Measurements from ENCODE around the gene FOXS1. TPM values are rescaled to one million over a fixed set of nuclear protein-coding genes. Genes with fewer than 3 reads are reported as not detected.
A peak's percentile ranks its signal among the peaks of the same experiment; 100 is the strongest.

The FOXS1 gene
- not detected in 2 replicates for total RNA-seq

DNA sequence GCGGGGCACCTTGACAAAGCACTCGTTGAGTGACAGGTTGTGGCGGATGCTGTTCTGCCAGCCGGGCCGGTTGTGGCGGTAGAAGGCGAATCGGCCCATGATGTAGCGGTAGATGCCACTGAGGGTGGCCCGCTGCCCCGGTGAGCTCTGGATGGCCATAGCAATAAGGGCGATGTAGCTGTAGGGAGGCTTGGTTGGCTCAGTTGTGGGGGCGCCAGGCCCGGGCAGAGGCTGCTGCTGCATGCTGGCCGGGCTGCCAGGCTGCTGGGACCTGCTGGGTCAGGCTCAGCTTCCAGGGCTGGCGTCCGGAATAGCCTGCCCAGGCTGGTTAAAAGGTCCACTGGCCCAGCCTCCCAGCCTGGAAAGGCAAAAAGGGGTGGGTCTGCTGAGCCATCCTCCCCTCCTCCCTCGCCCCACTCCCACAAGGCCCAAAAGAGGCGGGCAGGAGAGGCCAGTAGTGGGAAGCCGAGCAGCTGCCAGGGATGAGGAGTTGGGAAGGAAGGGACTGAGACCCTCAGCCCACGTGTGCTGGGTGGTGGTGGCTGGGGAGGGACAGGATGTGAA is at the start of gene FOXS1:
FOXS1 (minus strand) TSS at position 305 of the 564 bp plus-strand sequence; CDS start at position 243, 62 bp downstream.
- intact Hi-C loops (cut with micrococcal nuclease): no loop called here
- Mint-ChIP-seq H3K9me3 (no peaks in the 10 kb centered on the region), H3K4me3 (no peak within 1 kb of the TSS), H3K4me1 (ENCODE audit: low read depth) (no peaks in the 10 kb centered on the region), H3K36me3 (ENCODE audit: low read depth) (no peaks in the 10 kb centered on the region), H3K27ac (no peak within 1 kb of the TSS), H3K27me3 (ENCODE audit: insufficient read depth) (peaks cover 12% of the 10 kb centered on the region)
- DNase-seq (ENCODE audit: low spot score): no peak

DNA sequence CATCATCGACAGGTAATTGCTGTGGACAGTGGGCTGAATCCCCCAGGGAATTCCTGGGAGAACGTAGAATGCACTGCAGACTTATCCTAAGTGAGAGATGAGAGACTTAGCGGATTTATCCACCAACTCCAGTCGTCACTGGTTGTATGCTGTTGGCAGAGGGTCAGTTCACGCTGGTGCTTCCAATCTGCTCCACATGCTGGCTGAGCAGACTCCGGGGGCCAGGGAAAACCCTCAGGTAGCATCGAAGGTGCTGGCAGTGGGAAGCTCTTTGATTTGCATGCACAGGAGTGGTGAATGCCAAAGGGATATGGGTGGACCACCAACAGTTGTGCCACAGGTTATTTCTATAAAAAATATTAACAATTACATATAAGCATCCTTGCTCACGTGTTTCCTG is 45.2 kb upstream of the FOXS1 start:
- intact Hi-C loops (cut with micrococcal nuclease): no loop called here
- Mint-ChIP-seq H3K4me1 (ENCODE audit: low read depth) (no peaks in the 10 kb centered on the region), H3K4me3 (no peak overlapping the region), H3K27me3 (ENCODE audit: insufficient read depth) (peaks cover 6% of the 10 kb centered on the region), H3K36me3 (ENCODE audit: low read depth) (no peaks in the 10 kb centered on the region), H3K9me3 (no peaks in the 10 kb centered on the region), H3K27ac (no peak overlapping the region)
- no peak for DNase-seq (ENCODE audit: low spot score)

DNA sequence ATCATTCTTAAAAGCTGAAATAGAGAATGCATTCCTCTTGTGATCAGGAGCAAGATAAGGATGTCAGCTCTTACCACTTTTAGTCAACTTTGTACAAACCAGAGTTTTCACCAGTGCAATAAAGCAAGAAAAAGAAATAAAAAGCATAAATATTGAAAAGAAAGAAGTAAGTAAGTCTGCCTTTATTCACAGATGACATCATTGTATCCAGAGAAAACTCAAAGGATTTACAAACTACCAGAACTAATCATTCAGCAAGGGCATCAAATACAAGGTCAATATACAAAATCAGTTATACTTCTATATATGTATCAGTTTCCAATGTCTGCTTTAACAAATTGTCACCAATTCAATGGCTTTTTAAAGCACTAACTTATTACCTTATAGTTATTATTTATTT is 38.4 kb upstream of the FOXS1 start:
- Mint-ChIP-seq H3K4me3 (no peak overlapping the region), H3K27ac (no peak overlapping the region), H3K9me3 (no peaks in the 10 kb centered on the region), H3K36me3 (ENCODE audit: low read depth) (no peaks in the 10 kb centered on the region), H3K4me1 (ENCODE audit: low read depth) (peaks cover 23% of the 10 kb centered on the region), H3K27me3 (ENCODE audit: insufficient read depth) (peaks cover 10% of the 10 kb centered on the region)
- DNase-seq (ENCODE audit: low spot score): no peak
- intact Hi-C loops (cut with micrococcal nuclease): loop anchor here (10.0 kb wide), 1 partner anchor 321 kb away; the partner anchor contains the start of genes PLAGL2 and POFUT1

- H3K27ac Mint-ChIP-seq: no peak overlapping the region
- no peak for DNase-seq (ENCODE audit: low spot score)
- H3K27me3 Mint-ChIP-seq (ENCODE audit: insufficient read depth): peaks cover 11% of the 10 kb centered on the region
- H3K4me1 Mint-ChIP-seq (ENCODE audit: low read depth): peaks cover 24% of the 10 kb centered on the region
- intact Hi-C loops (cut with micrococcal nuclease): loop anchor here (2.0 to 10.0 kb wide), 2 partner anchors 159 to 323 kb away; partner anchors contain the start of genes BCL2L1, PLAGL2 and POFUT1
- no peak overlapping the region for H3K4me3 Mint-ChIP-seq
- H3K36me3 Mint-ChIP-seq (ENCODE audit: low read depth): no peaks in the 10 kb centered on the region
- no peaks in the 10 kb centered on the region for H3K9me3 Mint-ChIP-seq
These were observed 36.5 kb upstream of the FOXS1 start for GRCh38 chr20:31881945-31882344.

DNA sequence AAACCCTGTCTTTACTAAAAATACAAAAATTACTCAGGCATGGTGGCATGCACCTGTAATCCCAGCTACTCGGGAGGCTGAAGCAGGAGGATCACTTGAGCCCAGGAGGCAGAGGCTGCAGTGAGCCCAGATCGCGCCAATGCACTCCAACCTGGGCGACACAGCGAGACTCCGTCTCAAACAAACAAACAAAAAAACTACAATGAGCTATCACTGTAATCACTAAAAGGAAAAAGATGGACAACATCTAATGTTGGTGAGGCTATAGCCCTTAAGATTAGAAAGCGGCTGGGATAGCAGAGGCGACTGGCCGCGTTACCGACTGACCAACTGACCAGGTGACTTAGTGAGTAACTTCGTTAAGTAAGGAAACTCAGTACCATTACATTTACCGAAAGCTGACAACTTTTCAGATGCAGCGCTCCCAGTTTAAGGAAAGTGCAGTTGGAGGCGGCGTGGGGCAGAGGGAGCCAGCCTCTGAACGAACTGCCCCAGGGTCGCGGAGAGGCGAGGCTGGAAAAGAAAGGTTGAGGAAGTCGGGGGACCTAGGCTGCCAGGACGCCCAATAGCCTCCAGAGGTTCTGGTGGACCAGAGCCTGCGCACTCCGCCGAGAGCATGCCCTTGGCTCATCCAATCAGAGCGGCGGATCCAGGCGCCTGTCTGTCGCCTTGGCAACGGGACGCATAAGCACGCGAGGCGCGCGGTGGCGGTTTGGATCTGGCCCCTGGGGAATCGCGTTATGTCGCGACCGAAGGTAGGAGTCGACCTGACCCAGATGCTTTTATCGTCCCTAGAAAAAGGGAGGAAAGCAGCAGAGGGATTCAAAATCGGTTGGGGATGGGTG is 34.0 kb upstream of the FOXS1 start:
- Mint-ChIP-seq H3K36me3 (ENCODE audit: low read depth) (no peaks in the 10 kb centered on the region), H3K27me3 (ENCODE audit: insufficient read depth) (peaks cover 27% of the 10 kb centered on the region), H3K9me3 (no peaks in the 10 kb centered on the region), H3K27ac (peak overlapping the region; percentile 77), H3K4me1 (ENCODE audit: low read depth) (peaks cover 24% of the 10 kb centered on the region), H3K4me3 (peak overlapping the region; percentile 92)
- peak; percentile 78 for DNase-seq (ENCODE audit: low spot score)
- intact Hi-C loops (cut with micrococcal nuclease): loop anchor here (1.0 to 5.0 kb wide), 3 partner anchors 18 to 228 kb away; partner anchors contain the start of gene TM9SF4

GRCh38 chr20:31877684-31878083 is 32.3 kb upstream of the FOXS1 start:
- Mint-ChIP-seq H3K4me1 (ENCODE audit: low read depth) (peaks cover 24% of the 10 kb centered on the region), H3K27me3 (ENCODE audit: insufficient read depth) (peaks cover 36% of the 10 kb centered on the region)
- intact Hi-C loops (cut with micrococcal nuclease): loop anchor here (2.0 to 5.0 kb wide), 2 partner anchors 25 to 230 kb away; partner anchors contain the start of gene TM9SF4

GRCh38 chr20:31875671-31876070 is 30.3 kb upstream of the FOXS1 start:
- intact Hi-C loops (cut with micrococcal nuclease): loop anchor here (5.0 kb wide), 1 partner anchor 232 kb away; the partner anchor contains the start of gene TM9SF4
- no peak overlapping the region for H3K4me3 Mint-ChIP-seq
- H3K4me1 Mint-ChIP-seq (ENCODE audit: low read depth): peaks cover 18% of the 10 kb centered on the region
- H3K36me3 Mint-ChIP-seq (ENCODE audit: low read depth): no peaks in the 10 kb centered on the region
- peaks cover 50% of the 10 kb centered on the region for H3K27me3 Mint-ChIP-seq (ENCODE audit: insufficient read depth)
- H3K9me3 Mint-ChIP-seq: no peaks in the 10 kb centered on the region
- no peak for DNase-seq (ENCODE audit: low spot score)
- no peak overlapping the region for H3K27ac Mint-ChIP-seq

More at GRCh38 chr20:31877684-31878083, 32.3 kb upstream of the FOXS1 start:
- Mint-ChIP-seq H3K4me3 (no peak overlapping the region), H3K27ac (no peak overlapping the region), H3K9me3 (no peaks in the 10 kb centered on the region), H3K36me3 (ENCODE audit: low read depth) (no peaks in the 10 kb centered on the region)
- no peak for DNase-seq (ENCODE audit: low spot score)

DNA sequence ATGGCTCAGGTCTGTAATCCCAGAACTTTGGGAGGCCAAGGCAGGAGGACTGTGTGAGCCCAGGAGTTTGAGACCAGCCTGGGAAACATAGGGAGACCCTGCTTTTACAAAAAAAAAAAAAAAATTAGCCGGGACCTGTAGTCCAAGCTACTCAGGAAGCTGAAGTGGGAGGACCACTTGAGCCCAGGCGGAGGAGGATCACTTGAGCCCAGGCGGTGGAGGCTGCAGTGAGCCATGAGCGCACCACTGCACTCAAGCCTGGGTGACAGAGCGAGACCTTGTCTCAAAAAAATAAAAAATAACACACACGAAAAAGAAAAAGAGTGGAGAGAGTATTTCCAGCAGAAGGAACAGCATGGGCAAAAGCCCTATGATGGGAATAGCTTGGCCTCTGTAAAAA is 27.0 kb upstream of the FOXS1 start:
- H3K36me3 Mint-ChIP-seq (ENCODE audit: low read depth): no peaks in the 10 kb centered on the region
- H3K27ac Mint-ChIP-seq: no peak overlapping the region
- no peak overlapping the region for H3K4me3 Mint-ChIP-seq
- H3K27me3 Mint-ChIP-seq (ENCODE audit: insufficient read depth): peaks cover 68% of the 10 kb centered on the region
- no peaks in the 10 kb centered on the region for H3K9me3 Mint-ChIP-seq
- DNase-seq (ENCODE audit: low spot score): no peak
- peaks cover 5% of the 10 kb centered on the region for H3K4me1 Mint-ChIP-seq (ENCODE audit: low read depth)
- intact Hi-C loops (cut with micrococcal nuclease): no loop called here

DNA sequence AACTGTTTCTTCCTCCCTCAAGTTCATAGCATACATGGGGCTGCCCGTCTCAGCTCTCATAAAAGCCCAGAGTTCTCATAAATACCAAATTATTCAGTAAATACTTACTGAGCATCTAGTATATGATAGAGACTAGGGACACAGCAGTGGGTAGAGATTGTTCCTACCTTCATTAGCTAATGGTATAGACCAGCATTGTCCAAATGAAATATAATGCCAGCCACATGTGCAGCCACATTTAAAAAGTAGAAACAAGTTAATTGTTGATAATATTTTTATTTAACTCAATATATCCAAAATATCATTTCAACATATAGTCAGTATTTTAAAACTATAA is 26.2 kb upstream of the FOXS1 start:
- H3K4me1 Mint-ChIP-seq (ENCODE audit: low read depth): peaks cover 5% of the 10 kb centered on the region
- no peak overlapping the region for H3K4me3 Mint-ChIP-seq
- no peaks in the 10 kb centered on the region for H3K9me3 Mint-ChIP-seq
- H3K36me3 Mint-ChIP-seq (ENCODE audit: low read depth): no peaks in the 10 kb centered on the region
- no peak overlapping the region for H3K27ac Mint-ChIP-seq
- no peak for DNase-seq (ENCODE audit: low spot score)
- H3K27me3 Mint-ChIP-seq (ENCODE audit: insufficient read depth): peaks cover 63% of the 10 kb centered on the region
- intact Hi-C loops (cut with micrococcal nuclease): no loop called here

GRCh38 chr20:31870726-31871617 is 25.6 kb upstream of the FOXS1 start:
- Mint-ChIP-seq H3K27ac (no peak overlapping the region), H3K4me3 (peak overlapping the region; percentile 52), H3K36me3 (ENCODE audit: low read depth) (no peaks in the 10 kb centered on the region), H3K27me3 (ENCODE audit: insufficient read depth) (peaks cover 64% of the 10 kb centered on the region), H3K4me1 (ENCODE audit: low read depth) (peaks cover 5% of the 10 kb centered on the region), H3K9me3 (no peaks in the 10 kb centered on the region)
- DNase-seq (ENCODE audit: low spot score): no peak
- intact Hi-C loops (cut with micrococcal nuclease): no loop called here

- Mint-ChIP-seq H3K9me3 (no peaks in the 10 kb centered on the region), H3K27ac (no peak within 1 kb of the TSS), H3K27me3 (ENCODE audit: insufficient read depth) (peaks cover 57% of the 10 kb centered on the region), H3K36me3 (ENCODE audit: low read depth) (no peaks in the 10 kb centered on the region), H3K4me1 (ENCODE audit: low read depth) (peaks cover 5% of the 10 kb centered on the region), H3K4me3 (peak within 1 kb of the TSS; percentile 56)
- DNase-seq (ENCODE audit: low spot score): no peak
- intact Hi-C loops (cut with micrococcal nuclease): loop anchor here (1.0 kb wide), 1 partner anchor 9 kb away; no protein-coding TSS in a partner anchor
These were observed 24.7 kb upstream of the FOXS1 start, which contains the start of the genes DUSP15 and TTLL9 for GRCh38 chr20:31869942-31870725. DUSP15 (minus strand) TSS chr20:31870527; CDS start chr20:31870337, 190 bp downstream. TTLL9 (plus strand) TSS chr20:31870634; CDS start chr20:31871127, 493 bp downstream.

GRCh38 chr20:31869673-31869941 is 24.2 kb upstream of the FOXS1 start:
- H3K4me3 Mint-ChIP-seq: peak overlapping the region; percentile 56
- no peak overlapping the region for H3K27ac Mint-ChIP-seq
- intact Hi-C loops (cut with micrococcal nuclease): loop anchor here (1.0 kb wide), 1 partner anchor 8 kb away; no protein-coding TSS in a partner anchor
- no peaks in the 10 kb centered on the region for H3K9me3 Mint-ChIP-seq
- DNase-seq (ENCODE audit: low spot score): no peak
- peaks cover 56% of the 10 kb centered on the region for H3K27me3 Mint-ChIP-seq (ENCODE audit: insufficient read depth)
- peaks cover 5% of the 10 kb centered on the region for H3K4me1 Mint-ChIP-seq (ENCODE audit: low read depth)
- H3K36me3 Mint-ChIP-seq (ENCODE audit: low read depth): no peaks in the 10 kb centered on the region

All from activated T-helper 1 cell treated with anti-CD3 and anti-CD28 coated beads, Interleukin-12 subunit alpha, Interleukin-12 subunit beta, Interleukin-2, Interleukin-4 antibody, amounts not matched to agents 30 ng/mL and 10 ng/mL and 1 ng/mL, durations not matched to agents 14 hours and 24 hours and 36 hours (primary cell).